Esophagus squamous epithelium (tissue), 5 donors: ENCODE results near the gene SPEM3. TPM values are rescaled to one million over a fixed set of nuclear protein-coding genes. Genes with fewer than 3 reads are reported as not detected.
A peak's percentile ranks its signal among the peaks of the same experiment; 100 is the strongest.

ENCODE experiments used
- DNase-seq: peaks from one replicate; lab custom pipeline; 2025; lab: John Stamatoyannopoulos, UW
- H3K27ac ChIP-seq, 4 donors: fragments of 200-600 bp; sonication (generic); one replicate each; pipeline ENCODE4 v1.5.1; 2016 to 2019; ENCODE audit warnings: mild to moderate bottlenecking in 1 of 4
- H3K27me3 ChIP-seq, 4 donors: fragments of 200-600 bp; sonication (generic); 1 replicate in 3 of 4; 2 replicates in 1 of 4; pipeline versions ENCODE4 v1.5.1 to v1.6.0; 2017 to 2021; ENCODE audit warnings: antibody characterized with exemption in 1 of 4
- H3K36me3 ChIP-seq, 3 donors: fragments of 200-600 bp; sonication (generic); one replicate each; pipeline ENCODE4 v1.5.1; 2016 to 2019
- H3K4me1 ChIP-seq, 3 donors: fragments of 200-600 bp; sonication (generic); one replicate each; pipeline ENCODE4 v1.5.1; 2017 to 2019
- H3K4me3 ChIP-seq, 4 donors: fragments of 200-600 bp; sonication (generic); 1 replicate in 3 of 4; 2 replicates in 1 of 4; pipeline ENCODE4 v1.5.1; 2016 to 2019; ENCODE audit warnings: mild to moderate bottlenecking in 2 of 4, moderate library complexity in 1 of 4
- H3K9me3 ChIP-seq, 3 donors: fragments of 200-600 bp; sonication (generic); one replicate each; pipeline ENCODE4 v1.5.1; 2016 to 2019
- CTCF ChIP-seq, 6 experiments: fragments of 450-650 bp in 4 of 6; fragments of 200-600 bp in 2 of 6; sonication (generic) in 2 of 6; IDR thresholded peaks; one replicate each; pipeline ENCODE4 v1.5.1; 2016 to 2019; ENCODE audit warnings: antibody characterized with exemption in 6 of 6, mild to moderate bottlenecking in 4 of 6, moderate library complexity in 4 of 6
- POLR2A ChIP-seq, 4 donors: fragments of 450-650 bp; IDR thresholded peaks; one replicate each; pipeline ENCODE4 v1.6.1; 2017; ENCODE audit warnings: antibody characterized with exemption in 4 of 4, mild to moderate bottlenecking in 4 of 4, moderate library complexity in 3 of 4
- WGBS, 2 donors: methylation state at CpG; one replicate each; pipeline ENCODE4 v1.1.5; 2018; 5-methylcytosine and 5-hydroxymethylcytosine counted together
- intact Hi-C: fragments of 100-400 bp; cut with DNase I; formaldehyde crosslinking; loops from one replicate; pipeline ENCODE4 v1.15.0; 2022
- total RNA-seq, 4 donors: library from RNA; depleted of rRNA; stranded (reverse); fragments of >200 nt; gene quantifications; one replicate each; pipeline ENCODE4 v1.1.0, GENCODE V29; 2016
- donor health status: DM: yes; HTN: yes; CAD: no.

The SPEM3 gene
- total RNA-seq, 4 donors from 2014 or later: not detected

GRCh38 chr17:7437950-7438614, 9.4 kb downstream of the SPEM3 start:
- WGBS, 2 donors: 22 to 25% methylated on average over 13 to 14 of the region's 48 CpGs
- Histone ChIP-seq H3K9me3 (no peaks in the 10 kb centered on the region), H3K4me1 (peaks cover 53 to 68% (median 54%) of the 10 kb centered on the region in 3 donors), H3K4me3 (peak overlapping the region; percentile 38 to 80 (median 60)), H3K36me3 (no peaks in the 10 kb centered on the region), H3K27me3 (peaks cover 0 to 60% (median 5%) of the 10 kb centered on the region in 4 donors), H3K27ac (peak overlapping the region; percentile 92 to 94 (median 94))
- intact Hi-C loops: loop anchor here (5.0 kb wide), 1 partner anchor 81 kb away; the partner anchor contains the start of gene TMEM95
- no peak for DNase-seq
- peak in 1 of 4 donors; percentile 45 for TF ChIP-seq POLR2A (IDR thresholded peaks at IDR 0.05)
- no peak for TF ChIP-seq CTCF (IDR thresholded peaks at IDR 0.05)

- Histone ChIP-seq H3K36me3 (no peaks in the 10 kb centered on the region), H3K27me3 (peaks cover 0 to 60% (median 5%) of the 10 kb centered on the region in 4 donors), H3K27ac (peak overlapping the region; percentile 92 to 94 (median 94)), H3K4me1 (peaks cover 53 to 75% (median 58%) of the 10 kb centered on the region in 3 donors), H3K9me3 (no peaks in the 10 kb centered on the region), H3K4me3 (peak overlapping the region; percentile 38 to 80 (median 60))
- 38% methylated on average over 11 of the region's 11 CpGs for WGBS, 2 donors
- DNase-seq: no peak
- TF ChIP-seq CTCF (IDR thresholded peaks at IDR 0.05) (no peak), POLR2A (IDR thresholded peaks at IDR 0.05) (no peak)
- intact Hi-C loops: loop anchor here (5.0 kb wide), 1 partner anchor 82 kb away; the partner anchor contains the start of gene TMEM95
These were observed 10.2 kb downstream of the SPEM3 start for GRCh38 chr17:7438656-7439460.

- intact Hi-C loops: loop anchor here (5.0 kb wide), 2 partner anchors 38 to 82 kb away; partner anchors contain the start of genes TMEM95 and ZBTB4
- Histone ChIP-seq H3K36me3 (no peaks in the 10 kb centered on the region), H3K27ac (peak within 1 kb of the TSS; percentile 92 to 94 (median 94)), H3K27me3 (peaks cover 0 to 59% (median 5%) of the 10 kb centered on the region in 4 donors), H3K4me1 (peaks cover 53 to 80% (median 65%) of the 10 kb centered on the region in 3 donors), H3K9me3 (no peaks in the 10 kb centered on the region), H3K4me3 (peak within 1 kb of the TSS; percentile 38 to 80 (median 60))
- WGBS, 2 donors: 2 to 3% methylated on average over 7 to 10 of the region's 50 CpGs
- no peak for TF ChIP-seq POLR2A (IDR thresholded peaks at IDR 0.05)
- no peak for TF ChIP-seq CTCF (IDR thresholded peaks at IDR 0.05)
- no peak for DNase-seq
These were observed 10.9 kb downstream of the SPEM3 start, which contains the start of gene FGF11 for GRCh38 chr17:7439462-7440112. TSS of gene FGF11 (plus strand) at chr17:7439512. CDS start at chr17:7439621, 109 bp downstream.

- DNase-seq: no peak
- peaks cover 57 to 82% (median 68%) of the 10 kb centered on the region in 3 donors for H3K4me1 ChIP-seq
- H3K27ac ChIP-seq: peak overlapping the region in 3 of 4 donors; percentile 7 to 93 (median 39)
- H3K4me3 ChIP-seq: peak overlapping the region; percentile 30 to 80 (median 60)
- TF ChIP-seq CTCF (IDR thresholded peaks at IDR 0.05) (no peak), POLR2A (IDR thresholded peaks at IDR 0.05) (no peak)
- 7 to 13% methylated on average over 3 to 13 of the region's 46 CpGs for WGBS, 2 donors
- H3K36me3 ChIP-seq: no peaks in the 10 kb centered on the region
- H3K27me3 ChIP-seq: peaks cover 0 to 61% (median 5%) of the 10 kb centered on the region in 4 donors
- no peaks in the 10 kb centered on the region for H3K9me3 ChIP-seq
- intact Hi-C loops: loop anchor here (5.0 kb wide), 1 partner anchor 37 kb away; the partner anchor contains the start of gene ZBTB4
These were observed 11.6 kb downstream of the SPEM3 start for GRCh38 chr17:7440113-7440833.
